MM.1S (cell line): ENCODE data around the gene ATP8B3.

Experiments
- EZH2 ChIP-seq: fragments of 300-600 bp; sonication (generic); optimal IDR thresholded peaks from 2 replicates; pipeline ENCODE3; 2017; ENCODE audit warnings: low read depth, mild to moderate bottlenecking, antibody characterized with exemption, low read length, mixed read lengths
- TF ChIP-seq, protein P1 (sequence below): fragments of 300-600 bp; sonication (generic); IDR thresholded peaks from 2 replicates; pipeline ENCODE4 v1.5.1; 2016; ENCODE audit warnings: antibody characterized with exemption, low read length, mixed read lengths

DNA sequence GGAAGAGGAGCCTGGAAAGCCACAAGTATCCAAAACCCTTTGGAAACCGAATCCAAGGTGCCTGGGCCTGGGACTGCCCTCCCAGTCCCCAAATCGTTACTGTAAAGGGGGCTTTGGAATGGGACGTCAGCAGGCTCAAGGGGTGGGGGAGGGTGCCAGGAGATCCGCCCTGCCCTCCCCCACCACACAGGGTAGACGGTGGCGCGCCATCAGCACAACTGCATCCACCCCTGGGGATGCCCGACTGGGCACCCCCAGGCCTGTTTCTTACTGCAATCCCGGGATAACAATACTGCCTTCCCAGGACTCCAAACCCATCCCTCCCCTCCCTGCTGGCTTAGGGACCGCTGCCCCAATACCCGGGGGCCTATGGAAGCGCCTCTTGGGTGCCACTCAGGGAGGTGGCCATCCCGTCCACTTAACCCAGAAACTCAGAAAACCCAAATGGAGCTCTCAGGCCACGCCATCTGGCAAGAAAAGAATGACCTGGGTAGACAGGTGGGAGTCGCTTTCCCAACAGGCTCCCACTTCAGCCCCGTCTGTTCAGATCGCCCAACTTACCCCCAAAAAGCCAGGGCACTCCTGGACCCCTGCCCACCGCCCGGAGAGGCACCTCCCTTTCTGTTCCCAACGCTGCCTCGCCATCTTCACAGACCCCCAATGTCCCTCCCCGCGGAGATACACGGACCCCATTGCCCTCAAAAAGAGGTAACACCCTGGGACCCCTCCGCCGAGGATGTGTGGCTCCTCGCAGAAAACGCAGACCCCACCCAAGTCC lies 48.9 kb upstream of the ATP8B3 start:
- TF ChIP-seq, protein P1, sequence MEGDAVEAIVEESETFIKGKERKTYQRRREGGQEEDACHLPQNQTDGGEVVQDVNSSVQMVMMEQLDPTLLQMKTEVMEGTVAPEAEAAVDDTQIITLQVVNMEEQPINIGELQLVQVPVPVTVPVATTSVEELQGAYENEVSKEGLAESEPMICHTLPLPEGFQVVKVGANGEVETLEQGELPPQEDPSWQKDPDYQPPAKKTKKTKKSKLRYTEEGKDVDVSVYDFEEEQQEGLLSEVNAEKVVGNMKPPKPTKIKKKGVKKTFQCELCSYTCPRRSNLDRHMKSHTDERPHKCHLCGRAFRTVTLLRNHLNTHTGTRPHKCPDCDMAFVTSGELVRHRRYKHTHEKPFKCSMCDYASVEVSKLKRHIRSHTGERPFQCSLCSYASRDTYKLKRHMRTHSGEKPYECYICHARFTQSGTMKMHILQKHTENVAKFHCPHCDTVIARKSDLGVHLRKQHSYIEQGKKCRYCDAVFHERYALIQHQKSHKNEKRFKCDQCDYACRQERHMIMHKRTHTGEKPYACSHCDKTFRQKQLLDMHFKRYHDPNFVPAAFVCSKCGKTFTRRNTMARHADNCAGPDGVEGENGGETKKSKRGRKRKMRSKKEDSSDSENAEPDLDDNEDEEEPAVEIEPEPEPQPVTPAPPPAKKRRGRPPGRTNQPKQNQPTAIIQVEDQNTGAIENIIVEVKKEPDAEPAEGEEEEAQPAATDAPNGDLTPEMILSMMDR: no peak
- no peak for TF ChIP-seq EZH2
